Measurements from ENCODE around the gene IYD.

Gene IYD

DNA sequence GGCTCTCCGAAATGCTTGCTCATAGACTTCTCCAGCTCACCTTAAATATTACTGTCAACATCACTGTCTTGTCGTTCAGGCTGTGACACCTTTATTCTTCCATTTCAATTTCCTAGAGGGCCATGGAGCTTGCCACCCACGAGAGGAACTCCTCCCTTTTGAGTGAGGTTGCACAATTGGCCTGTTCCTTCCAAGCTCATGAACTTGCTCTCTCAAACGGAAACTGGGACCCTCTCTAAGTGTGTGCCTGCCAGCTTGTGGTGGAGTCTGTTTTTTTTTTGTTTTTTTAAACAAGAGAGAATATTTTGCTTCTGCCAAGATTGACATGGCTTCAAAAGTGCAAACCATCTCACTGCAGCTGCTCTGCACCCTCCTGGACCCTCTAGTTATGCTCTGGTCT is 19.3 kb upstream of the IYD start:
- no peak for DNase-seq (ENCODE audit: low read depth)
- TF ChIP-seq, protein P1, sequence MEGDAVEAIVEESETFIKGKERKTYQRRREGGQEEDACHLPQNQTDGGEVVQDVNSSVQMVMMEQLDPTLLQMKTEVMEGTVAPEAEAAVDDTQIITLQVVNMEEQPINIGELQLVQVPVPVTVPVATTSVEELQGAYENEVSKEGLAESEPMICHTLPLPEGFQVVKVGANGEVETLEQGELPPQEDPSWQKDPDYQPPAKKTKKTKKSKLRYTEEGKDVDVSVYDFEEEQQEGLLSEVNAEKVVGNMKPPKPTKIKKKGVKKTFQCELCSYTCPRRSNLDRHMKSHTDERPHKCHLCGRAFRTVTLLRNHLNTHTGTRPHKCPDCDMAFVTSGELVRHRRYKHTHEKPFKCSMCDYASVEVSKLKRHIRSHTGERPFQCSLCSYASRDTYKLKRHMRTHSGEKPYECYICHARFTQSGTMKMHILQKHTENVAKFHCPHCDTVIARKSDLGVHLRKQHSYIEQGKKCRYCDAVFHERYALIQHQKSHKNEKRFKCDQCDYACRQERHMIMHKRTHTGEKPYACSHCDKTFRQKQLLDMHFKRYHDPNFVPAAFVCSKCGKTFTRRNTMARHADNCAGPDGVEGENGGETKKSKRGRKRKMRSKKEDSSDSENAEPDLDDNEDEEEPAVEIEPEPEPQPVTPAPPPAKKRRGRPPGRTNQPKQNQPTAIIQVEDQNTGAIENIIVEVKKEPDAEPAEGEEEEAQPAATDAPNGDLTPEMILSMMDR (IDR thresholded peaks at IDR 0.05; ENCODE audit: insufficient read depth, low read depth, low read length, missing control alignments) = no peak
- no peak overlapping the region for H3K4me3 ChIP-seq (ENCODE audit: low read depth, low read length)

DNA sequence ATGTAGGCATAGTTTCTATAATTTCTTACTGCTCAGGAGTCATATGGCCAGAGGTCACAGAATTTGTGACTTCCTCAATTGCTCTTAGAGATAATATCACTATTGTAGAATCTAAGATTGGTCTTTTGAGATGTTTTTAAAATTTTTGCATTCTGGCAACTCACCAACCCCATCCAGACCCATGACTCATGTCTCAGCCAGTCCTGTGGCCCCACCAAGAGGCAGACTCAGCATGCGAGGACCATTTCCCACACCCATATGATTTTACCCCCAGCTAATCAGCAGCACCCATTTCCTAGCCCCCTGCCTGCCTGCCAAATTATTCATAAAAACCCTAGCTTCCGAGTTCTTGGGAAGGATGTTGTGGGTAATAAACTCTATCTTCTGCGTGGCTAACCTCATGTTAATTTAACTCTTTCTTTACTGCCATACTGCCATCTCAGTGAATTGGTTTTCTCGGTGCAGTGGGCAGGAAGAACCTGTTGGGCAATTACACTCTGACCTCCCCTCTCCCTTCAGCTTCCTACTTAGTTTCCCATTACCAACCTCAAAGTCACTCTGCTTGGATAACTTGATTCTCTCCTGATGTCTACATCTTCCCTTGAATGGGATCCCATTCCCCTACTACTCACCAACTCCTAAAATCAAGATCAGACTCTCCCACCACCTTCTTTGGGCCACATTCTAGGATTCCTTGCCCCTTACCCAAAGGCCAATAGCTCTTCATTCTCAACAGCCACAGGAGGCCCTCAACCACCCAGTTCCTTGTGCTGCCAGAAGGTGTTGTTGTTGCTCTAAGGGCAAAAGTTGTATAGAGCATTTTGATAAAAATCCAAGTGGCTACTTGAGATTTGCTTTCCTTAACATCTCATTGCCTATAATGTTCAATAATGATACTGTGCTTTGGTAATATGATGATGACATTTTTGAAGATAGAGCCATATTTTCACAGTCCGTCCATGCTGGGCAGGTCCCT is 16.2 kb upstream of the IYD start:
- DNase-seq (ENCODE audit: low read depth) = no peak
- H3K4me3 ChIP-seq (ENCODE audit: low read depth, low read length) = no peak overlapping the region

DNA sequence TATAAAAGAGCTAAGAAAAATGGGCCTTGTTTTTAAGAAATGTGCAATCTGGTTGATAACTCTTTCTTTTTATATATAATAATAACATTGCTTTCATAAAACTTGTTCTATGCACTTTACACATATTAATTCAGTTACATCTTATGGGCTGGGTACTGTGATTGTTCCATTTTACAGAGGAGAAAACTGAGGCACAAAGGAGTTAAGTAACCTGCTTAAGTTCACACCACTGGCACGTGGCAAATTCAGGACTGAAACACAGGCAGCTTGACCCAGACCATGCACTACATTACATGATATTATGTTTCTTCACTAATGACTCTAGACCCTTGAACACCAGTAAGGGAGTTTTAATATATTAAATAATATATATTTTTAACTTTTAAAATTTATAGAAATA is 15.4 kb upstream of the IYD start:
- no peak for DNase-seq (ENCODE audit: low read depth)
- no peak overlapping the region for H3K4me3 ChIP-seq (ENCODE audit: low read depth, low read length)
- TF ChIP-seq, protein P1 (IDR thresholded peaks at IDR 0.05; ENCODE audit: insufficient read depth, low read depth, low read length, missing control alignments) = no peak

More for the DNA sequence above, 16.2 kb upstream of the IYD start:
- TF ChIP-seq, protein P1 (IDR thresholded peaks at IDR 0.05; ENCODE audit: insufficient read depth, low read depth, low read length, missing control alignments) = no peak

DNA sequence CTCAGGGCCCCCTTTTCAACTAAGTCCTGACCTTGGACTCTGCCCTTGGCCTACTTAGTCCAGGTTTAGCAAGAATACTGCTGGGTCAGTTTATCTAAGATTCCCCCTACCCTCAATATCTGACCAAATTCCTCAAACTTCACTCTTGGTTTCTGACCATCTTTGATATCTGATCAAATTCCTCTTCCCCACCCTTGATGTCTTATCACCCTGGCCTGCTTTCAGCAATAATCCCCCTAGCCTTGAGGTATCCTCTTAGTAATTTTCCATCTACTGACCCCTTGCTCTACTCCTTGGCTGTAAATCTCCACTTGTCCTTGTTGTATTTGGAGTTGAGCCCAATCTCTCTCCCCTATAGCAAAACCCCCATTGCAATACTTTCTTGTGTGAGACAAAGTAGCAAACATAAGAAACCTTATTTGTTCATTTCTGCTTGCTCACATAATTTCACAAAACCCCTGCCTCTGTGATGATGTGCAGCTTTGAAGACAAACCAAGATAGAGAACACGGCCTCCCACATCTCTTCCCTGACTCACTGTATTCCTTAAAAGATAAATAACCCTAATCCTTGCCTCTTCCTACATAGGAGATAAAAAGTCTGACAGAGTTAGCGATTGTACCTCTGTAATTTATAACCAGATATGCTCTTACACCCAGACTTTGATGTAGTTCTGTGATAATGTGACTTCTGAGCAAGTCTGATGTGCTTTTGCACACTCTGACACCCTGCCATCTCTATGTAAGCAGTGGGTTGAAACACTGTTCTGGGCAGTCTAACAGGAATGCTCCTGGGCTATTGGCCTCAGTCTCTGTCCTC is 13.8 kb upstream of the IYD start:
- TF ChIP-seq, protein P1 (IDR thresholded peaks at IDR 0.05; ENCODE audit: insufficient read depth, low read depth, low read length, missing control alignments) = no peak
- no peak overlapping the region for H3K4me3 ChIP-seq (ENCODE audit: low read depth, low read length)
- no peak for DNase-seq (ENCODE audit: low read depth)

DNA sequence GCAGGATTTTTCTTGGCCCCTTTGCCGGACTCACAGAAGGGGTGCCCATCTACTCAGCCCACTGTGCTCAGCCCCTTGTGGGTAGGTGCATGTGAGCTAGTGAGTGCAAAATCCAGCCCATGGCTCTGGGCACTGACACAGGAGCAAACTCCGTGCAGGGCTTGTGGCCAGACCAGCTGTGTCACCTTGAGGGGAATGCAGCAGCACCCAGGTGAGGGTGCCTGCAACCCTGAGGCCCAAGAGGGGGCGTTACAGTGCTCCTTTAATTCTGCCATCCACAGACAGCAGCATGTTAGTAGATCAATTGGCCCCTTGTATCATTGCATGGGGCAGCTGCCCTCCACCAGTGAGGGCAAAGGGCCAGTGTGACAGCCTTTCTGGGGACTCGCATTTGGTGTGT is 12.9 kb upstream of the IYD start:
- no peak for DNase-seq (ENCODE audit: low read depth)
- TF ChIP-seq, protein P1 (IDR thresholded peaks at IDR 0.05; ENCODE audit: insufficient read depth, low read depth, low read length, missing control alignments) = no peak

DNA sequence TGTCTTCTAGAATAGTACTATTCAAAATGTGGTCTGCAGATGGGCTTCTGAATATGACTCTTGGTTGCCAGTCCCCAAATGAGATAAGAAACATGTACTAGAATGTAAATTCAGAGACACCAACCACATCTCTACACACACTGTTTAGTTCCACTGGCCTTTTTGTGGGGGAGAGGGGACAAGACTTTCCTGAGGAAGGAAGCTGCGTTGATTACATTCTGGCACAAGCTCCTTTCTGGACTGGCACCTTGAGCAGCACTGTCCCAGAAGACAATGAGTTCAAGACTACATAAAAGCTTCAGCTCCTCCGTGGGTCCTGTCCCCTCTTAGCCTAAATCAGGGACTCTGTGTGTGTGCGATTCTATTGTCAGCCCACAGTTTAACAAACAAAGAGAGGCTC is 6.9 kb upstream of the IYD start:
- TF ChIP-seq, protein P1 (IDR thresholded peaks at IDR 0.05; ENCODE audit: insufficient read depth, low read depth, low read length, missing control alignments) = no peak
- H3K4me3 ChIP-seq (ENCODE audit: low read depth, low read length) = no peak overlapping the region
- no peak for DNase-seq (ENCODE audit: low read depth)

More for the DNA sequence above, 12.9 kb upstream of the IYD start:
- H3K4me3 ChIP-seq (ENCODE audit: low read depth, low read length) = no peak overlapping the region
